Liver (tissue), 3 donors: Measurements from ENCODE around the gene HMGCS1.

Experiments used
- CTCF ChIP-seq: fragments of 150-350 bp; IDR thresholded peaks from 2 replicates; pipeline ENCODE4 v1.5.1; 2017; ENCODE audit warnings: improper control_type of control experiment, low read depth, low read length; ENCODE audit not compliant: missing input control
- MAX ChIP-seq: IDR thresholded peaks from 2 replicates; pipeline ENCODE4 v1.6.1; 2016; ENCODE audit warnings: antibody characterized with exemption
- TAF1 ChIP-seq: conservative IDR thresholded peaks from 2 replicates; pipeline ENCODE4 v1.6.1; 2016; ENCODE audit warnings: antibody characterized with exemption, mild to moderate bottlenecking
- YY1 ChIP-seq: IDR thresholded peaks from 2 replicates; pipeline ENCODE4 v1.6.1; 2016; ENCODE audit warnings: antibody characterized with exemption, mild to moderate bottlenecking
- ZBTB33 ChIP-seq: IDR thresholded peaks from 2 replicates; pipeline ENCODE4 v1.6.1; 2016; ENCODE audit warnings: antibody characterized with exemption
- TF ChIP-seq, protein P1 (sequence below): IDR thresholded peaks from 2 replicates; pipeline ENCODE4 v1.6.1; 2016; ENCODE audit warnings: antibody characterized with exemption
- donor health status: healthy.
- donor health status: healthy.

DNA sequence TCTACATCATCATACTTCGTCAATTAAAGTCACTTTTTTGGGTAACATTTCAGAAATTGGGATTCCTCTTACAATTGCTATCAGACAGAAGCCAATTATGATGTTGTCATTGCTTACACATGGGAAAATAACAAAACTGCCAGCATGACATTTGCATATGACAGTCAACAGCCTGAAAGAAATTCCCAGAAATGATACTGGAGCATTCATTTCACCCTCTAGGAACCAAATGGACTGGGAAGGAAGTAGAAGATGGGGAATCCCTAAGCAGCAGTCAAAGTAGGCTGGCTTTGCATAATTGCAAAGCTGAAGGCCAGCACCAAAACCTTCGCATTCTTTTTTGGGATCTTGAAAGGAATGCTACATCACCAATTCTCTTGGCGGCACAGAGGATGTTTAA, 10.7 kb downstream of the HMGCS1 start:
- TF ChIP-seq CTCF (no peak), TAF1 (no peak), ZBTB33 (no peak), YY1 (no peak), MAX (no peak)
- TF ChIP-seq, protein P1, sequence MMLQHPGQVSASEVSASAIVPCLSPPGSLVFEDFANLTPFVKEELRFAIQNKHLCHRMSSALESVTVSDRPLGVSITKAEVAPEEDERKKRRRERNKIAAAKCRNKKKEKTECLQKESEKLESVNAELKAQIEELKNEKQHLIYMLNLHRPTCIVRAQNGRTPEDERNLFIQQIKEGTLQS, result no peak
